ENCODE data around the gene AGAP3. TPM values are rescaled to one million over a fixed set of nuclear protein-coding genes. Genes with fewer than 3 reads are reported as not detected.

Gene AGAP3
- total RNA-seq, 1 experiment from 2014 or later: 126 TPM

GRCh38 chr7:151074817-151075661 lies 11.2 kb upstream of the AGAP3 start:
- ChIA-PET RAD21 (ENCODE audit: low non-redundant PET in 1 of 2, low total read pairs in 2 of 2, uncharacterized antibody in 2 of 2, unreplicated experiment in 2 of 2) (no interaction called here), POLR2A (interaction anchor here (1.0 kb wide), 1 partner anchor 47 kb away, joined by 3 read pairs; the partner anchor contains the start of gene ABCB8), CTCF (no interaction called here)
- intact Hi-C loops (cut with micrococcal nuclease): no loop called here
- Histone ChIP-seq H3K4me3 (replicated peaks in 1 of 2; ENCODE audit: low read depth in 1 of 2, low read length in 2 of 2) (no peak overlapping the region), H3K9me2 (ENCODE audit: insufficient read depth) (no peaks in the 10 kb centered on the region), H3K36me3 (ENCODE audit: control insufficient read depth in 1 of 2, insufficient read depth in 2 of 2, low read length in 2 of 2) (peaks cover 32 to 37% of the 10 kb centered on the region in 2 experiments; a peak in 3 of 4 replicates), H3K9me3 (ENCODE audit: control insufficient read depth in 1 of 2, insufficient read depth in 1 of 2, low read depth in 1 of 2, low read length in 2 of 2) (no peaks in the 10 kb centered on the region), H3K27me3 (ENCODE audit: insufficient read depth, low read length) (no peaks in the 10 kb centered on the region), H3K27ac (ENCODE audit: low read depth, low read length) (0 out of 2 replicates have a peak overlapping the region, but pooled peaks have one; percentile 26), H2AFZ (ENCODE audit: low read depth, low read length, poor library complexity, severe bottlenecking) (no peak overlapping the region), H3K4me1 (ENCODE audit: control insufficient read depth in 1 of 2, insufficient read depth in 2 of 2, low read length in 2 of 2) (peaks cover 8 to 28% of the 10 kb centered on the region in 2 experiments), H3K4me2 (ENCODE audit: low read length) (no peak overlapping the region), H3K79me2 (ENCODE audit: insufficient read depth, low read length) (peaks cover 21% of the 10 kb centered on the region), H3K9ac (ENCODE audit: low read length) (no peak overlapping the region), H4K20me1 (ENCODE audit: insufficient read depth) (no peaks in the 10 kb centered on the region)
- TF ChIP-seq JUND (IDR thresholded peaks at IDR 0.05) (no peak), MAX (IDR thresholded peaks at IDR 0.05) (no peak), ZFX (IDR thresholded peaks at IDR 0.05) (no peak), CBX3 (IDR thresholded peaks at IDR 0.05; ENCODE audit: low read depth) (no peak), REST (IDR thresholded peaks at IDR 0.05; ENCODE audit: low read depth) (no peak), TCF7L2 (IDR thresholded peaks at IDR 0.05; ENCODE audit: borderline replicate concordance, extremely low read depth, insufficient read depth, insufficient read length) (no peak), RAD21 (IDR thresholded peaks at IDR 0.05; ENCODE audit: low read depth) (no peak), POLR2A (IDR thresholded peaks at IDR 0.05; ENCODE audit: borderline replicate concordance, extremely low read depth, insufficient read depth, insufficient read length) (no peak), EZH2 (IDR thresholded peaks at IDR 0.05) (no peak), ELF1 (IDR thresholded peaks at IDR 0.05; ENCODE audit: borderline replicate concordance, low read depth) (no peak)
- DNase-seq (ENCODE audit: low read depth, low spot score): no peak
- no peak for ATAC-seq
- BruUV-seq (replicated peaks): no TSS peak
